SK-N-SH treated with all-trans-retinoic acid at 6 μM for 48 hours (cell line): ENCODE measurements around the gene SF3A1.
A peak's percentile ranks its signal among the peaks of the same experiment; 100 is the strongest.

Experiments used
- ATAC-seq: fragments of 200-7000 bp; cut with Tn5 transposase; 3 replicates; pipeline ENCODE4 v1.9.1; 2020; ENCODE audit warnings: mild to moderate bottlenecking, moderate library complexity
- ARNTL ChIP-seq: fragments of 450-650 bp; formaldehyde crosslinking; IDR thresholded peaks from 2 replicates; pipeline ENCODE4 v1.5.0; 2020; ENCODE audit warnings: low read depth, mild to moderate bottlenecking, moderate library complexity, borderline replicate concordance
- BACH2 ChIP-seq: fragments of 250-450 bp; sonication (Bioruptor Pico); IDR thresholded peaks from 2 replicates; pipeline ENCODE4 v1.9.0; 2021; ENCODE audit warnings: mild to moderate bottlenecking, borderline replicate concordance
- CSDC2 ChIP-seq: fragments of 250-450 bp; sonication (Bioruptor Pico); IDR thresholded peaks from 2 replicates; pipeline ENCODE4 v1.5.0; 2020; ENCODE audit warnings: mild to moderate bottlenecking, moderate library complexity
- GLIS3 ChIP-seq: fragments of 250-450 bp; sonication (Bioruptor Pico); IDR thresholded peaks from 2 replicates; pipeline ENCODE4 v1.5.0; 2020; ENCODE audit warnings: mild to moderate bottlenecking, moderate library complexity
- OSR1 ChIP-seq: fragments of 250-450 bp; sonication (Bioruptor Pico); IDR thresholded peaks from 2 replicates; pipeline ENCODE4 v1.8.0; 2022; ENCODE audit warnings: moderate library complexity, mild to moderate bottlenecking, inconsistent platforms
- PPARA ChIP-seq: fragments of 250-450 bp; sonication (Bioruptor Pico); IDR thresholded peaks from 2 replicates; pipeline ENCODE4 v1.5.0; 2020; ENCODE audit warnings: mild to moderate bottlenecking, borderline replicate concordance
- RARB ChIP-seq: fragments of 250-450 bp; sonication (Bioruptor Pico); IDR thresholded peaks from 2 replicates; pipeline ENCODE4 v1.8.0; 2021; ENCODE audit warnings: mild to moderate bottlenecking, moderate library complexity
- SNAI2 ChIP-seq: fragments of 250-450 bp; sonication (Bioruptor Pico); IDR thresholded peaks from 2 replicates; pipeline ENCODE4 v1.5.0; 2020; ENCODE audit warnings: mild to moderate bottlenecking, moderate library complexity
- TCF4 ChIP-seq: fragments of 250-450 bp; sonication (Bioruptor Pico); IDR thresholded peaks from 2 replicates; pipeline ENCODE4 v1.8.0; 2021; ENCODE audit warnings: mild to moderate bottlenecking, moderate library complexity, borderline replicate concordance
- TOX ChIP-seq: fragments of 250-450 bp; sonication (Bioruptor Pico); IDR thresholded peaks from 2 replicates; pipeline ENCODE4 v1.8.0; 2021; ENCODE audit warnings: mild to moderate bottlenecking, moderate library complexity, borderline replicate concordance
- ZC3H10 ChIP-seq: fragments of 250-450 bp; sonication (Bioruptor Pico); IDR thresholded peaks from 2 replicates; pipeline ENCODE4 v1.5.1; 2021; ENCODE audit warnings: mild to moderate bottlenecking, moderate library complexity
- ZFP3 ChIP-seq: fragments of 250-450 bp; sonication (Bioruptor Pico); IDR thresholded peaks from 2 replicates; pipeline ENCODE4 v1.5.0; 2020; ENCODE audit warnings: mild to moderate bottlenecking, moderate library complexity
- ZNF565 ChIP-seq: fragments of 450-650 bp; formaldehyde crosslinking; conservative IDR thresholded peaks from 2 replicates; pipeline ENCODE4 v1.5.0; 2020; ENCODE audit warnings: low read depth, mild to moderate bottlenecking, moderate library complexity
- ZNF8 ChIP-seq: fragments of 450-650 bp; formaldehyde crosslinking; IDR thresholded peaks from 2 replicates; pipeline ENCODE4 v1.5.0; 2020; ENCODE audit warnings: mild to moderate bottlenecking, moderate library complexity
- TF ChIP-seq, protein P1 (sequence below): fragments of 250-450 bp; sonication (Bioruptor Pico); IDR thresholded peaks from 2 replicates; pipeline ENCODE4 v1.5.0; 2020; ENCODE audit warnings: mild to moderate bottlenecking, moderate library complexity
- TF ChIP-seq, protein P2 (sequence below): fragments of 250-450 bp; sonication (Bioruptor Pico); IDR thresholded peaks from 2 replicates; pipeline ENCODE4 v1.5.1; 2021; ENCODE audit warnings: mild to moderate bottlenecking, moderate library complexity
- TF ChIP-seq, protein P3 (sequence below): fragments of 250-450 bp; sonication (Bioruptor Pico); IDR thresholded peaks from 2 replicates; pipeline ENCODE4 v1.5.1; 2020; ENCODE audit warnings: low read depth, mild to moderate bottlenecking, moderate library complexity
- TF ChIP-seq, protein P4 (sequence below): fragments of 250-450 bp; sonication (Bioruptor Pico); IDR thresholded peaks from 2 replicates; pipeline ENCODE4 v1.8.0; 2020; ENCODE audit warnings: mild to moderate bottlenecking, moderate library complexity, borderline replicate concordance
- TF ChIP-seq, protein P5 (sequence below): fragments of 250-450 bp; sonication (Bioruptor Pico); IDR thresholded peaks from 2 replicates; pipeline ENCODE4 v1.8.0; 2021; ENCODE audit warnings: low read depth, mild to moderate bottlenecking, moderate library complexity, borderline replicate concordance

The SF3A1 gene

DNA sequence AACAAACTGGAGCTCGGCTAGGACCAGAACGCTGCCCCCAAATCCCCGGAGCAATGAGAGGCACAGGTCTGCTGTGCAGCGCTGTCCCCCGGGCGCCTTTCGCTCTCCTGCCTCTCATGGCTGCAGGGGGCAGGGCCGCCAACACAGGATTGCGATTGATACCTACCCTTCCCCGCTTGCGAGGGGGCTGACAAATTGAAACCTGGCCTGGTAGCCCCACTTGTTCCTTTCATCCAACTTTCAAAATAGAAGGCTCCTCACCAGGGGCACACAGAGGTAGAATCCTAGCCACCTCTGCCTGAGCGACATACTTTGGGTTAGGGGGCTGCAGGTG, 66.7 kb downstream of the SF3A1 start:
- ATAC-seq: peak; percentile 2
- TF ChIP-seq, protein P1, sequence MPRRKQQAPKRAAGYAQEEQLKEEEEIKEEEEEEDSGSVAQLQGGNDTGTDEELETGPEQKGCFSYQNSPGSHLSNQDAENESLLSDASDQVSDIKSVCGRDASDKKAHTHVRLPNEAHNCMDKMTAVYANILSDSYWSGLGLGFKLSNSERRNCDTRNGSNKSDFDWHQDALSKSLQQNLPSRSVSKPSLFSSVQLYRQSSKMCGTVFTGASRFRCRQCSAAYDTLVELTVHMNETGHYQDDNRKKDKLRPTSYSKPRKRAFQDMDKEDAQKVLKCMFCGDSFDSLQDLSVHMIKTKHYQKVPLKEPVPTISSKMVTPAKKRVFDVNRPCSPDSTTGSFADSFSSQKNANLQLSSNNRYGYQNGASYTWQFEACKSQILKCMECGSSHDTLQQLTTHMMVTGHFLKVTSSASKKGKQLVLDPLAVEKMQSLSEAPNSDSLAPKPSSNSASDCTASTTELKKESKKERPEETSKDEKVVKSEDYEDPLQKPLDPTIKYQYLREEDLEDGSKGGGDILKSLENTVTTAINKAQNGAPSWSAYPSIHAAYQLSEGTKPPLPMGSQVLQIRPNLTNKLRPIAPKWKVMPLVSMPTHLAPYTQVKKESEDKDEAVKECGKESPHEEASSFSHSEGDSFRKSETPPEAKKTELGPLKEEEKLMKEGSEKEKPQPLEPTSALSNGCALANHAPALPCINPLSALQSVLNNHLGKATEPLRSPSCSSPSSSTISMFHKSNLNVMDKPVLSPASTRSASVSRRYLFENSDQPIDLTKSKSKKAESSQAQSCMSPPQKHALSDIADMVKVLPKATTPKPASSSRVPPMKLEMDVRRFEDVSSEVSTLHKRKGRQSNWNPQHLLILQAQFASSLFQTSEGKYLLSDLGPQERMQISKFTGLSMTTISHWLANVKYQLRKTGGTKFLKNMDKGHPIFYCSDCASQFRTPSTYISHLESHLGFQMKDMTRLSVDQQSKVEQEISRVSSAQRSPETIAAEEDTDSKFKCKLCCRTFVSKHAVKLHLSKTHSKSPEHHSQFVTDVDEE (CRISPR knock-in tag): no peak
- TF ChIP-seq, protein P2, sequence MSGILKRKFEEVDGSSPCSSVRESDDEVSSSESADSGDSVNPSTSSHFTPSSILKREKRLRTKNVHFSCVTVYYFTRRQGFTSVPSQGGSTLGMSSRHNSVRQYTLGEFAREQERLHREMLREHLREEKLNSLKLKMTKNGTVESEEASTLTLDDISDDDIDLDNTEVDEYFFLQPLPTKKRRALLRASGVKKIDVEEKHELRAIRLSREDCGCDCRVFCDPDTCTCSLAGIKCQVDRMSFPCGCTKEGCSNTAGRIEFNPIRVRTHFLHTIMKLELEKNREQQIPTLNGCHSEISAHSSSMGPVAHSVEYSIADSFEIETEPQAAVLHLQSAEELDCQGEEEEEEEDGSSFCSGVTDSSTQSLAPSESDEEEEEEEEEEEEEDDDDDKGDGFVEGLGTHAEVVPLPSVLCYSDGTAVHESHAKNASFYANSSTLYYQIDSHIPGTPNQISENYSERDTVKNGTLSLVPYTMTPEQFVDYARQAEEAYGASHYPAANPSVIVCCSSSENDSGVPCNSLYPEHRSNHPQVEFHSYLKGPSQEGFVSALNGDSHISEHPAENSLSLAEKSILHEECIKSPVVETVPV: no peak
- TF ChIP-seq, protein P3, sequence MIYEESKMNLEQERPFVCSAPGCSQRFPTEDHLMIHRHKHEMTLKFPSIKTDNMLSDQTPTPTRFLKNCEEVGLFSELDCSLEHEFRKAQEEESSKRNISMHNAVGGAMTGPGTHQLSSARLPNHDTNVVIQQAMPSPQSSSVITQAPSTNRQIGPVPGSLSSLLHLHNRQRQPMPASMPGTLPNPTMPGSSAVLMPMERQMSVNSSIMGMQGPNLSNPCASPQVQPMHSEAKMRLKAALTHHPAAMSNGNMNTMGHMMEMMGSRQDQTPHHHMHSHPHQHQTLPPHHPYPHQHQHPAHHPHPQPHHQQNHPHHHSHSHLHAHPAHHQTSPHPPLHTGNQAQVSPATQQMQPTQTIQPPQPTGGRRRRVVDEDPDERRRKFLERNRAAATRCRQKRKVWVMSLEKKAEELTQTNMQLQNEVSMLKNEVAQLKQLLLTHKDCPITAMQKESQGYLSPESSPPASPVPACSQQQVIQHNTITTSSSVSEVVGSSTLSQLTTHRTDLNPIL (CRISPR knock-in tag): no peak
- TF ChIP-seq TCF4: no peak
- TF ChIP-seq, protein P4, sequence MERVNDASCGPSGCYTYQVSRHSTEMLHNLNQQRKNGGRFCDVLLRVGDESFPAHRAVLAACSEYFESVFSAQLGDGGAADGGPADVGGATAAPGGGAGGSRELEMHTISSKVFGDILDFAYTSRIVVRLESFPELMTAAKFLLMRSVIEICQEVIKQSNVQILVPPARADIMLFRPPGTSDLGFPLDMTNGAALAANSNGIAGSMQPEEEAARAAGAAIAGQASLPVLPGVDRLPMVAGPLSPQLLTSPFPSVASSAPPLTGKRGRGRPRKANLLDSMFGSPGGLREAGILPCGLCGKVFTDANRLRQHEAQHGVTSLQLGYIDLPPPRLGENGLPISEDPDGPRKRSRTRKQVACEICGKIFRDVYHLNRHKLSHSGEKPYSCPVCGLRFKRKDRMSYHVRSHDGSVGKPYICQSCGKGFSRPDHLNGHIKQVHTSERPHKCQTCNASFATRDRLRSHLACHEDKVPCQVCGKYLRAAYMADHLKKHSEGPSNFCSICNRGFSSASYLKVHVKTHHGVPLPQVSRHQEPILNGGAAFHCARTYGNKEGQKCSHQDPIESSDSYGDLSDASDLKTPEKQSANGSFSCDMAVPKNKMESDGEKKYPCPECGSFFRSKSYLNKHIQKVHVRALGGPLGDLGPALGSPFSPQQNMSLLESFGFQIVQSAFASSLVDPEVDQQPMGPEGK (CRISPR knock-in tag): no peak
- no peak for TF ChIP-seq SNAI2 (CRISPR knock-in tag)
- TF ChIP-seq, protein P5, sequence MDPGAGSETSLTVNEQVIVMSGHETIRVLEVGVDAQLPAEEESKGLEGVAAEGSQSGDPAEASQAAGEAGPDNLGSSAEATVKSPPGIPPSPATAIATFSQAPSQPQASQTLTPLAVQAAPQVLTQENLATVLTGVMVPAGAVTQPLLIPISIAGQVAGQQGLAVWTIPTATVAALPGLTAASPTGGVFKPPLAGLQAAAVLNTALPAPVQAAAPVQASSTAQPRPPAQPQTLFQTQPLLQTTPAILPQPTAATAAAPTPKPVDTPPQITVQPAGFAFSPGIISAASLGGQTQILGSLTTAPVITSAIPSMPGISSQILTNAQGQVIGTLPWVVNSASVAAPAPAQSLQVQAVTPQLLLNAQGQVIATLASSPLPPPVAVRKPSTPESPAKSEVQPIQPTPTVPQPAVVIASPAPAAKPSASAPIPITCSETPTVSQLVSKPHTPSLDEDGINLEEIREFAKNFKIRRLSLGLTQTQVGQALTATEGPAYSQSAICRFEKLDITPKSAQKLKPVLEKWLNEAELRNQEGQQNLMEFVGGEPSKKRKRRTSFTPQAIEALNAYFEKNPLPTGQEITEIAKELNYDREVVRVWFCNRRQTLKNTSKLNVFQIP (CRISPR knock-in tag): no peak
- no peak for TF ChIP-seq TOX (CRISPR knock-in tag)
- no peak for TF ChIP-seq ZC3H10 (CRISPR knock-in tag)
- TF ChIP-seq RARB (CRISPR knock-in tag): no peak
- no peak for TF ChIP-seq ZNF565
- no peak for TF ChIP-seq ZFP3
- no peak for TF ChIP-seq GLIS3 (CRISPR knock-in tag)
- no peak for TF ChIP-seq ARNTL (CRISPR knock-in tag)
- TF ChIP-seq BACH2 (CRISPR knock-in tag): no peak
- no peak for TF ChIP-seq ZNF8 (CRISPR knock-in tag)
- TF ChIP-seq OSR1 (CRISPR knock-in tag): no peak
- no peak for TF ChIP-seq PPARA (CRISPR knock-in tag)
- TF ChIP-seq CSDC2 (CRISPR knock-in tag): no peak
- TF ChIP-seq, all 23 proteins: peak for 0

DNA sequence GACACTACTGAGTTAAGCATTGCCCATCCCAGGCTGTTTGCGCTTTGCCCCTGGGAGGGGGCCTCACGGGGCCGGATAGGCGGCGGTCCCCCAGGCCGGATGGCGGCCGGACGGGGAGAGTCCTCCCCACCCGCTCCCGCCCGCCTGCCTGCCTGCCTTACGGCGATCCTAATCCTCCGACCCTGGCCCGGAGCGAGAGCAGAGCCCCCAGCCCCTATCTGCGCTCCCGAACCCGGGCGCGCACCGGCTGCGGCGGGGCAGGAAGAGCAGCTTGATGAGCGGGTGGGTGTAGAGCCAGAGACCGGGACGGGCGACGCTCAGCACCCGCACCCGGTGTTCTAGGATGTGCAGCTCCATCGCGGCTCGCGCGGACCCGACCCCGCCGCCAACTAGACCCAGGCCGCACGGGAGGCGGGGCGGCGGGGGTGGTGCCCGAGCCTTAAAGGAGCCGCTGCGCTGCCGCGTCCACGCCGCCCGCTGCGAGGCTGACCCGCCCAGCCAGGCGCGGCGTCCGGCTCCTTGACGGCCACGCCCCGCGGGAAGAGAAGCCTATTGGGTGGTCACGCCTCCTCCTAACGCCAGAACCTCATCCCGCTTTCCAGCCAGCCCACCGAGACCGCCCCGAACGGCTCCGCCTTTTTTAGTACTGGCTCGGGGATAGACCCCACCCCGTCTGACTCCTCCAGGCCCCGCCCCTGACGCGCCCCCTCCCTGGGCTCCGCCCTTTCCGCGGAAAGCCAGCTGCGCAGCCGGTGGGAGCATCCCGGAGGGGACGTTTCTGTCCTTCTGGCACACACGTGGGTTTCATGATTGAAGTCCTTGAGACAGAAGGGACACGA, 67.3 kb downstream of the SF3A1 start, which contains the start of gene CASTOR1:
TSS of gene CASTOR1 (minus strand) at position 365 of the 839 bp plus-strand sequence. CDS start at position 357, 8 bp downstream.
- peak; percentile 84 for ATAC-seq
- TF ChIP-seq ZNF8 (CRISPR knock-in tag): no peak
- TF ChIP-seq, protein P4 (CRISPR knock-in tag): 0 out of 2 replicates have a peak, but pooled peaks have one; percentile 33
- TF ChIP-seq, protein P1 (CRISPR knock-in tag): peak; percentile 31; the same call in 1 of the 2 replicates
- TF ChIP-seq, protein P2: no peak
